Measurements from ENCODE around the gene GALNT6.

DNA sequence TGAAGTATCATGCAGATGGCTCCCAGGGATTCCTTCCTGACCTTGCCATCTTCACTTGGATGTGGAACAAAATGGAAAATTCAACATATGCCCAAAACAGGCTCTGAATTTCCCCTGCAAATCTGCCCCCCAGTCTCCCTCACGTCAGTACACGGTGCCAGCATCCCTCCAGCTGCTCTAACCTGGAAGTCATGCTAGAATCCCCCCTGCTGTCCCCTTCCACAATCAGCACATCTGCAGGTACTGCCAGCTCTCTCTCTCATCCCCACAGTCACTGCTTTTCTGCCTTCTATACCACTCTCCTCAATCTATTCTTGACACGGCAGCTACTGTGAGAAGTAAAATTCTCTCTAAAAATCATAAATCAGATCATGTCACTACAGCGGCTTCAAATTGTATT lies 21.6 kb downstream of the GALNT6 start:
- TF ChIP-seq POLR2A (IDR thresholded peaks at IDR 0.05; ENCODE audit: low read depth, low read length) = no peak
- no peak for TF ChIP-seq POLR2AphosphoS5 (IDR thresholded peaks at IDR 0.05; ENCODE audit: insufficient read depth, low read depth, low read length)
- TF ChIP-seq, protein P1, sequence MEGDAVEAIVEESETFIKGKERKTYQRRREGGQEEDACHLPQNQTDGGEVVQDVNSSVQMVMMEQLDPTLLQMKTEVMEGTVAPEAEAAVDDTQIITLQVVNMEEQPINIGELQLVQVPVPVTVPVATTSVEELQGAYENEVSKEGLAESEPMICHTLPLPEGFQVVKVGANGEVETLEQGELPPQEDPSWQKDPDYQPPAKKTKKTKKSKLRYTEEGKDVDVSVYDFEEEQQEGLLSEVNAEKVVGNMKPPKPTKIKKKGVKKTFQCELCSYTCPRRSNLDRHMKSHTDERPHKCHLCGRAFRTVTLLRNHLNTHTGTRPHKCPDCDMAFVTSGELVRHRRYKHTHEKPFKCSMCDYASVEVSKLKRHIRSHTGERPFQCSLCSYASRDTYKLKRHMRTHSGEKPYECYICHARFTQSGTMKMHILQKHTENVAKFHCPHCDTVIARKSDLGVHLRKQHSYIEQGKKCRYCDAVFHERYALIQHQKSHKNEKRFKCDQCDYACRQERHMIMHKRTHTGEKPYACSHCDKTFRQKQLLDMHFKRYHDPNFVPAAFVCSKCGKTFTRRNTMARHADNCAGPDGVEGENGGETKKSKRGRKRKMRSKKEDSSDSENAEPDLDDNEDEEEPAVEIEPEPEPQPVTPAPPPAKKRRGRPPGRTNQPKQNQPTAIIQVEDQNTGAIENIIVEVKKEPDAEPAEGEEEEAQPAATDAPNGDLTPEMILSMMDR (IDR thresholded peaks at IDR 0.05; ENCODE audit: extremely low read depth in 1 of 2, insufficient read depth in 1 of 2, low read depth in 1 of 2, low read length in 2 of 2) = no peak
- TF ChIP-seq EZH2 (IDR thresholded peaks at IDR 0.05; ENCODE audit: borderline replicate concordance, low read depth, low read length, severe bottlenecking) = no peak
